ENCODE results near the gene TMEM106A. TPM values are rescaled to one million over a fixed set of nuclear protein-coding genes. Genes with fewer than 3 reads are reported as not detected.

TMEM106A gene
- total and polyA plus RNA-seq, 2 of the 13 experiments (the other 11 are each of a cell fraction or from before 2014, with no cell fraction given) = 16.9 to 35.9 TPM

DNA sequence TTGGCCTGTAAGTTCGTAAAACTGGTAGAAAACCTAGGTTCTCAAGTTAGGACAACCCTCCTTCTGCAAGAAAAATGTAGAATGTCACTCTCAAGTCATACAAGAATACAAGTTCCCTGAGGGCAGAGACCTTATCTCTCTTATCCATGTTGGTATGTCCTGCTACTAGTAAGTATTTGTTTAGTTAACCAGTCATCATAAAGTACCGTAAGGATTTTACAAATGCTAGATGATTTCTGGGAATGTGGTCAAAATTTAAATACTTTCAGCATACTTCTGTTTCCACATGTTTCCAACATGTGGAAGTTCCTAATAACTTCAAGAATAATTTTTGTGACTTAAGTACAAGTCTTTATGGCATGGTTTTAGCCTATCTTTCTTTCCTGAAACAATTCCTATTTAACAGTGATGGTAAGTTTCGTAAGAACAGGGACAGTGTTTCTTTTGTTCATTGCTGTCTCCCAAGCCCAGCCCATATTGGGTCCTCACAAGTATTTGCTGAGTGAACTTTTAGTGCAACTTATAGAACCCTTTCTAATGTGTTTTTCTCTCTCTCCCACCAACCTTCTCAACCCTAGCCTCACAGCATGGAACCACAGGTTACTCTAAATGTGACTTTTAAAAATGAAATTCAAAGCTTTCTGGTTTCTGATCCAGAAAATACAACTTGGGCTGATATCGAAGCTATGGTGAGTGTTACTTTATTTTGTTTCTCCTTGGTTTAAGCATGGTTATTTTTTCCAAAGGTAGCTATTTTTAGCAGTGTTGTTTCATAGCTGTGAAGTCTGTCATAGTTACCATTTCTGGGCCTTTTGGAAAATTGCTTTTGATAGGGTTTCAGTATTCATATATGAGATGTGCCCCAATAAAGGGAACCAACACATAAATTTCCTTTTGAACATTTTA, 36.2 kb upstream of the TMEM106A start:
- POLR2A ChIA-PET = interaction anchor here (0.6 to 2.6 kb wide), 4 partner anchors 8 to 140 kb away, joined by 3 to 31 read pairs (median 4); partner anchors contain the start of gene TMEM106A
- 42% methylated on average over 4 of the region's 4 CpGs for WGBS (ENCODE audit: low lambda C conversion rate)
- no peak for TF ChIP-seq ZNF431 (CRISPR knock-in tag; IDR thresholded peaks at IDR 0.05; ENCODE audit: borderline replicate concordance, low read depth)
- TF ChIP-seq, protein P1, sequence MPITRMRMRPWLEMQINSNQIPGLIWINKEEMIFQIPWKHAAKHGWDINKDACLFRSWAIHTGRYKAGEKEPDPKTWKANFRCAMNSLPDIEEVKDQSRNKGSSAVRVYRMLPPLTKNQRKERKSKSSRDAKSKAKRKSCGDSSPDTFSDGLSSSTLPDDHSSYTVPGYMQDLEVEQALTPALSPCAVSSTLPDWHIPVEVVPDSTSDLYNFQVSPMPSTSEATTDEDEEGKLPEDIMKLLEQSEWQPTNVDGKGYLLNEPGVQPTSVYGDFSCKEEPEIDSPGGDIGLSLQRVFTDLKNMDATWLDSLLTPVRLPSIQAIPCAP (CRISPR knock-in tag; IDR thresholded peaks at IDR 0.05; ENCODE audit: low read depth) = no peak
- TF ChIP-seq ZMYM3 (CRISPR knock-in tag; IDR thresholded peaks at IDR 0.05) = no peak
- TF ChIP-seq THAP7 (CRISPR knock-in tag; IDR thresholded peaks at IDR 0.05) = no peak
- TF ChIP-seq GMEB1 (CRISPR knock-in tag; IDR thresholded peaks at IDR 0.05; ENCODE audit: borderline replicate concordance) = peak; percentile 32; the same call in 1 of the 2 replicates
- TF ChIP-seq ZFP1 (CRISPR knock-in tag; IDR thresholded peaks at IDR 0.05) = no peak; the same call in 1 of the 2 replicates
- TF ChIP-seq ELF4 (CRISPR knock-in tag; IDR thresholded peaks at IDR 0.05; ENCODE audit: borderline replicate concordance) = 0 out of 2 replicates have a peak, but pooled peaks have one; percentile 39
- no peak for TF ChIP-seq ZNF674 (CRISPR knock-in tag; IDR thresholded peaks at IDR 0.05; ENCODE audit: low read depth)
- TF ChIP-seq REL (CRISPR knock-in tag; conservative IDR thresholded peaks at IDR 0.05) = no peak
- TF ChIP-seq RFXAP (CRISPR knock-in tag; IDR thresholded peaks at IDR 0.05; ENCODE audit: borderline replicate concordance) = no peak
- TF ChIP-seq MIXL1 (CRISPR knock-in tag; IDR thresholded peaks at IDR 0.05) = peak; percentile 22; the same call in 1 of the 2 replicates
- 0 out of 2 replicates have a peak, but pooled peaks have one; percentile 13 for TF ChIP-seq KLF6 (CRISPR knock-in tag; IDR thresholded peaks at IDR 0.05)
- 0 out of 2 replicates have a peak, but pooled peaks have one; percentile 26 for TF ChIP-seq ISL2 (CRISPR knock-in tag; IDR thresholded peaks at IDR 0.05)
- no peak for TF ChIP-seq ZNF746 (CRISPR knock-in tag; IDR thresholded peaks at IDR 0.05)
- no peak for TF ChIP-seq ZBTB2 (CRISPR knock-in tag; IDR thresholded peaks at IDR 0.05; ENCODE audit: low read depth)

More for the DNA sequence above, 36.2 kb upstream of the TMEM106A start:
- ATAC-seq (no peak), FAIRE-seq (no peak), DNase-seq (ENCODE audit: low spot score) (peak; percentile 67)
- TSS peak; percentile 14 for BruUV-seq (replicated peaks)
- no peaks in the 10 kb centered on the region for H4K20me1 ChIP-seq (ENCODE audit: insufficient read depth, low read length)
- in situ Hi-C loops (cut with HindIII; ENCODE audit: extremely low pct_ligation_motif_present, low pct_unique_long_range_greater_than_20kb) = no loop called here
- H2AFZ ChIP-seq (ENCODE audit: low read length) = no peak overlapping the region
- H3K27ac ChIP-seq (ENCODE audit: extremely low read length, insufficient read depth, low read length) = peak overlapping the region; percentile 82
- H3K4me2 ChIP-seq (ENCODE audit: low read depth, low read length) = peak overlapping the region; percentile 71
- H3K4me1 ChIP-seq (ENCODE audit: insufficient read depth, low read length) = peaks cover 73% of the 10 kb centered on the region
- H3K9me3 ChIP-seq (ENCODE audit: low read length) = no peaks in the 10 kb centered on the region
- intact Hi-C loops (cut with micrococcal nuclease; ENCODE audit: unreplicated experiment) = no loop called here
- H3K36me3 ChIP-seq (replicated peaks in 1 of 2; ENCODE audit: control insufficient read depth in 1 of 2, insufficient read depth in 2 of 2, low read length in 2 of 2) = peaks cover 9 to 33% of the 10 kb centered on the region in 2 experiments; a peak in 4 of 5 replicates
- peak overlapping the region; percentile 19 to 40 (median 38); a peak in 5 of 6 replicates for H3K4me3 ChIP-seq (replicated peaks in 1 of 3; ENCODE audit: insufficient read depth in 1 of 3, low read depth in 2 of 3, low read length in 3 of 3)
- H3K79me2 ChIP-seq (ENCODE audit: insufficient read depth, low read length) = peaks cover 54% of the 10 kb centered on the region
- no peaks in the 10 kb centered on the region; a peak in 1 of 5 replicates for H3K27me3 ChIP-seq (ENCODE audit: control insufficient read depth in 1 of 2, insufficient read depth in 2 of 2, low read length in 2 of 2)
- CTCF ChIA-PET (ENCODE audit: low intra/inter-chr PET ratio, low total read pairs) = no interaction called here
- H3K9ac ChIP-seq (ENCODE audit: insufficient read depth, low read depth, low read length) = peak overlapping the region; percentile 63

All from HepG2 (cell line).